Hepatocyte (in vitro differentiated cells): ENCODE results near the gene TNFRSF13B. TPM values are rescaled to one million over a fixed set of nuclear protein-coding genes. Genes with fewer than 3 reads are reported as not detected.
"Not testable (repeated sequence)": the region's sequence is repeated elsewhere in the genome, so short reads cannot be mapped to it uniquely, and the experiment has no call there.

Source experiments
- DNase-seq: peaks from one replicate; pipeline ENCODE4 v3.0.0-alpha.2; 2016; ENCODE audit warnings: low spot score
- H2AFZ ChIP-seq: fragments of 200-600 bp; sonication (generic); 2 replicates; pipeline ENCODE4 v1.6.0; 2016; ENCODE audit warnings: antibody characterized with exemption, mild to moderate bottlenecking
- H3K27ac ChIP-seq: fragments of 200-600 bp; sonication (generic); 2 replicates; pipeline ENCODE4 v1.5.1; 2016; ENCODE audit warnings: mild to moderate bottlenecking
- H3K27me3 ChIP-seq: fragments of 200-600 bp; sonication (generic); 2 replicates; pipeline ENCODE4 v1.6.1; 2016
- H3K36me3 ChIP-seq: fragments of 200-600 bp; sonication (generic); replicated peaks from 2 replicates; pipeline ENCODE4 v1.5.1; 2016; ENCODE audit warnings: low read depth; ENCODE audit not compliant: insufficient read depth
- H3K4me1 ChIP-seq: fragments of 200-600 bp; sonication (generic); 2 replicates; pipeline ENCODE4 v1.5.1; 2016; ENCODE audit warnings: mild to moderate bottlenecking, moderate library complexity; ENCODE audit not compliant: insufficient read depth
- H3K4me2 ChIP-seq: fragments of 200-600 bp; sonication (generic); 2 replicates; pipeline ENCODE4 v1.6.0; 2016
- H3K4me3 ChIP-seq: fragments of 200-600 bp; sonication (generic); 2 replicates; pipeline ENCODE4 v1.5.1; 2016; ENCODE audit warnings: mild to moderate bottlenecking
- H3K79me2 ChIP-seq: fragments of 200-600 bp; sonication (generic); 2 replicates; pipeline ENCODE4 v1.6.0; 2017; ENCODE audit warnings: mild to moderate bottlenecking
- H3K9me2 ChIP-seq: fragments of 200-600 bp; sonication (generic); replicated peaks from 2 replicates; pipeline ENCODE4 v1.6.0; 2017; ENCODE audit warnings: mild to moderate bottlenecking; ENCODE audit not compliant: insufficient read depth
- H3K9me3 ChIP-seq: fragments of 200-600 bp; sonication (generic); 2 replicates; pipeline ENCODE4 v1.5.1; 2016; ENCODE audit warnings: low read depth, mild to moderate bottlenecking
- H4K20me1 ChIP-seq: fragments of 200-600 bp; sonication (generic); 2 replicates; pipeline ENCODE4 v1.6.0; 2016; ENCODE audit warnings: mild to moderate bottlenecking; ENCODE audit not compliant: insufficient read depth, poor library complexity, severe bottlenecking
- EZH2 ChIP-seq: fragments of 200-600 bp; sonication (generic); IDR thresholded peaks from 2 replicates; pipeline ENCODE4 v1.6.1; 2016; ENCODE audit warnings: antibody characterized with exemption, mild to moderate bottlenecking, borderline replicate concordance
- EZH2phosphoT487 ChIP-seq: fragments of 200-600 bp; sonication (generic); IDR thresholded peaks from one replicate; pipeline ENCODE4 v1.6.1; 2018; ENCODE audit warnings: antibody characterized with exemption, mild to moderate bottlenecking, low read depth, moderate library complexity; ENCODE audit not compliant: unreplicated experiment, severe bottlenecking
- WGBS: methylation state at CpG from one replicate; pipeline ENCODE4 v1.1.6; 2016; ENCODE audit warnings: low lambda C conversion rate; ENCODE audit errors: missing lambda C conversion rate; 5-methylcytosine and 5-hydroxymethylcytosine counted together
- polyA plus RNA-seq: library from polyadenylated mRNA; unstranded; fragments of >200 nt; fragmentation: Nextera tagmentation; extraction: Ambion mirVana; gene quantifications from 2 replicates; pipeline ENCODE4 v1.2.1, GENCODE V29; 2016
- total RNA-seq: library from RNA; depleted of rRNA; stranded (reverse); fragments of >200 nt; gene quantifications from 2 replicates; pipeline ENCODE4 v1.2.3, GENCODE V29; 2014
- TF ChIP-seq, protein P1 (sequence below): fragments of 200-600 bp; sonication (generic); IDR thresholded peaks from 2 replicates; pipeline ENCODE4 v1.5.1; 2016; ENCODE audit warnings: antibody characterized with exemption, mild to moderate bottlenecking; ENCODE audit not compliant: poor library complexity

Gene TNFRSF13B
- total and polyA plus RNA-seq, 2 experiments from 2014 or later, result not detected

GRCh38 chr17:16923097-16923903 is 48.6 kb downstream of the TNFRSF13B start:
- Histone ChIP-seq H3K36me3 (no peaks in the 10 kb centered on the region), H3K9me3 (no peaks in the 10 kb centered on the region), H3K4me2 (no peak overlapping the region), H3K9me2 (no peaks in the 10 kb centered on the region), H3K4me1 (no peaks in the 10 kb centered on the region), H3K27me3 (no peaks in the 10 kb centered on the region), H2AFZ (no peak overlapping the region), H4K20me1 (no peaks in the 10 kb centered on the region), H3K27ac (no peak overlapping the region), H3K79me2 (no peaks in the 10 kb centered on the region), H3K4me3 (no peak overlapping the region)
- TF ChIP-seq, protein P1, sequence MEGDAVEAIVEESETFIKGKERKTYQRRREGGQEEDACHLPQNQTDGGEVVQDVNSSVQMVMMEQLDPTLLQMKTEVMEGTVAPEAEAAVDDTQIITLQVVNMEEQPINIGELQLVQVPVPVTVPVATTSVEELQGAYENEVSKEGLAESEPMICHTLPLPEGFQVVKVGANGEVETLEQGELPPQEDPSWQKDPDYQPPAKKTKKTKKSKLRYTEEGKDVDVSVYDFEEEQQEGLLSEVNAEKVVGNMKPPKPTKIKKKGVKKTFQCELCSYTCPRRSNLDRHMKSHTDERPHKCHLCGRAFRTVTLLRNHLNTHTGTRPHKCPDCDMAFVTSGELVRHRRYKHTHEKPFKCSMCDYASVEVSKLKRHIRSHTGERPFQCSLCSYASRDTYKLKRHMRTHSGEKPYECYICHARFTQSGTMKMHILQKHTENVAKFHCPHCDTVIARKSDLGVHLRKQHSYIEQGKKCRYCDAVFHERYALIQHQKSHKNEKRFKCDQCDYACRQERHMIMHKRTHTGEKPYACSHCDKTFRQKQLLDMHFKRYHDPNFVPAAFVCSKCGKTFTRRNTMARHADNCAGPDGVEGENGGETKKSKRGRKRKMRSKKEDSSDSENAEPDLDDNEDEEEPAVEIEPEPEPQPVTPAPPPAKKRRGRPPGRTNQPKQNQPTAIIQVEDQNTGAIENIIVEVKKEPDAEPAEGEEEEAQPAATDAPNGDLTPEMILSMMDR, result no peak
- TF ChIP-seq EZH2 (no peak), EZH2phosphoT487 (no peak)
- 97% methylated on average over 17 of the region's 17 CpGs for WGBS
- no peak for DNase-seq

DNA sequence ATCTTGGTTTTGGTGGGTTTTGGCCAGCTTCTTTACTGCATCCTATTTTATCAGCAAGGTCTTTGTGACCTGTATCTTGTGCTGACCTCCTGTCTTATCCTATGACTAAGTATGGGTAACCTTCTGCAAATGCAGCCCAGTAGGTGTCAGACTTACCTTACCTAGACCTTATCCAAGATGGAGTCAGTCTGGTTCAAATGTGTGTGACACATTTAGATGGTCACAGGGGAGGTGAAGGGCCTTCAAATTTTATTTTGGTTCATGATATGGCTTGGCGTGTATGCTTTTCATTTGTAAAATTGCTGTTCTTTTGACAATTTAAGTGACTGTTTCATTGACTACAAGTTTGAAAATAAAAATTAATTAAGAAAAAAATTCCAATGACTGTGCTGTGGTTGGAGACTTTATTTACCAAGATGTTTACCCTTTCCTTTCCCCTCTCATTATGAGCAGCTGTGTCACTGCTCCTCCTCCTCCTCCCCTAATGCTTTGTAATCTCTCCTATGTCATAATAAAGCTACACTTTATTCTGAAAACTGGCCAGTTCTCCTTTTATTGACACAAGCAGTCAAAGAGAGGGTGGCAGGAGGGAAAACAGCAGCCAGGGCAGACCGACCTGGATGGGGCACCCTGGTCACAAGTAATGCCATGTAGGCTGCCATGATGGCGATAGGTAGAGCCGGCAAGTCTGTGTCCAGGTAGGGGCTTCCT is 49.4 kb downstream of the TNFRSF13B start:
- H3K4me3 ChIP-seq, result no peak overlapping the region
- H2AFZ ChIP-seq, result no peak overlapping the region
- WGBS, result 88% methylated on average over 4 of the region's 4 CpGs
- no peaks in the 10 kb centered on the region for H3K9me2 ChIP-seq
- no peak for TF ChIP-seq EZH2
- no peak for TF ChIP-seq EZH2phosphoT487
- TF ChIP-seq, protein P1, result no peak
- no peaks in the 10 kb centered on the region for H3K36me3 ChIP-seq
- no peaks in the 10 kb centered on the region for H3K9me3 ChIP-seq
- no peak overlapping the region for H3K27ac ChIP-seq
- H4K20me1 ChIP-seq, result no peaks in the 10 kb centered on the region
- DNase-seq, result no peak
- H3K27me3 ChIP-seq, result no peaks in the 10 kb centered on the region
- no peaks in the 10 kb centered on the region for H3K79me2 ChIP-seq
- no peak overlapping the region for H3K4me2 ChIP-seq
- H3K4me1 ChIP-seq, result no peaks in the 10 kb centered on the region

GRCh38 chr17:16921451-16921850 is 50.5 kb downstream of the TNFRSF13B start:
- H3K36me3 ChIP-seq, H3K79me2 ChIP-seq, DNase-seq, H3K4me1 ChIP-seq, H3K4me2 ChIP-seq, H3K9me3 ChIP-seq, H2AFZ ChIP-seq, H3K4me3 ChIP-seq, H3K27ac ChIP-seq, H4K20me1 ChIP-seq, H3K27me3 ChIP-seq, H3K9me2 ChIP-seq: not testable (repeated sequence)
- 81% methylated on average over 6 of the region's 6 CpGs for WGBS

- Histone ChIP-seq H3K27me3 (no peaks in the 10 kb centered on the region), H3K36me3 (no peaks in the 10 kb centered on the region), H3K4me1 (no peaks in the 10 kb centered on the region), H3K4me2 (no peak overlapping the region), H3K9me2 (no peaks in the 10 kb centered on the region), H2AFZ (no peak overlapping the region), H3K27ac (no peak overlapping the region), H3K9me3 (no peaks in the 10 kb centered on the region), H3K79me2 (no peaks in the 10 kb centered on the region), H4K20me1 (no peaks in the 10 kb centered on the region), H3K4me3 (no peak overlapping the region)
- DNase-seq, result no peak
- WGBS, result 96% methylated on average over 8 of the region's 8 CpGs
- TF ChIP-seq EZH2phosphoT487, result no peak
- TF ChIP-seq, protein P1, result no peak
- TF ChIP-seq EZH2, result no peak
Measured at GRCh38 chr17:16920628-16921020, 51.3 kb downstream of the TNFRSF13B start.
